Measurements from ENCODE around the gene MKS1. TPM values are rescaled to one million over a fixed set of nuclear protein-coding genes. Genes with fewer than 3 reads are reported as not detected.

Gene MKS1
- total and polyA plus RNA-seq, 12 donors, result 9.1 to 28.2 (median 16.5) TPM

- H3K27ac ChIP-seq, result no peak overlapping the region
- no peak for DNase-seq
- H3K9me3 ChIP-seq (replicated peaks in 1 of 3), result no peaks in the 10 kb centered on the region
- H3K36me3 ChIP-seq (replicated peaks in 1 of 2), result no peaks in the 10 kb centered on the region
- H3K27me3 ChIP-seq, result peaks cover 9% of the 10 kb centered on the region
- intact Hi-C loops (cut with DNase I), result no loop called here
- H3K4me3 ChIP-seq, result no peak overlapping the region
- 67 to 77% (median 72%) methylated on average over 7 of the region's 7 CpGs for WGBS, 4 donors
- no peak for TF ChIP-seq POLR2A (IDR thresholded peaks at IDR 0.05)
- TF ChIP-seq, protein P1, sequence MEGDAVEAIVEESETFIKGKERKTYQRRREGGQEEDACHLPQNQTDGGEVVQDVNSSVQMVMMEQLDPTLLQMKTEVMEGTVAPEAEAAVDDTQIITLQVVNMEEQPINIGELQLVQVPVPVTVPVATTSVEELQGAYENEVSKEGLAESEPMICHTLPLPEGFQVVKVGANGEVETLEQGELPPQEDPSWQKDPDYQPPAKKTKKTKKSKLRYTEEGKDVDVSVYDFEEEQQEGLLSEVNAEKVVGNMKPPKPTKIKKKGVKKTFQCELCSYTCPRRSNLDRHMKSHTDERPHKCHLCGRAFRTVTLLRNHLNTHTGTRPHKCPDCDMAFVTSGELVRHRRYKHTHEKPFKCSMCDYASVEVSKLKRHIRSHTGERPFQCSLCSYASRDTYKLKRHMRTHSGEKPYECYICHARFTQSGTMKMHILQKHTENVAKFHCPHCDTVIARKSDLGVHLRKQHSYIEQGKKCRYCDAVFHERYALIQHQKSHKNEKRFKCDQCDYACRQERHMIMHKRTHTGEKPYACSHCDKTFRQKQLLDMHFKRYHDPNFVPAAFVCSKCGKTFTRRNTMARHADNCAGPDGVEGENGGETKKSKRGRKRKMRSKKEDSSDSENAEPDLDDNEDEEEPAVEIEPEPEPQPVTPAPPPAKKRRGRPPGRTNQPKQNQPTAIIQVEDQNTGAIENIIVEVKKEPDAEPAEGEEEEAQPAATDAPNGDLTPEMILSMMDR (IDR thresholded peaks at IDR 0.05), result no peak
- H3K4me1 ChIP-seq (replicated peaks in 1 of 2), result no peaks in the 10 kb centered on the region
These were observed 22.4 kb downstream of the MKS1 start for GRCh38 chr17:58196610-58197009.

- no peaks in the 10 kb centered on the region for H3K9me3 ChIP-seq (replicated peaks in 1 of 3)
- DNase-seq, result no peak
- H3K27me3 ChIP-seq, result peaks cover 9% of the 10 kb centered on the region
- H3K27ac ChIP-seq, result no peak overlapping the region
- intact Hi-C loops (cut with DNase I), result no loop called here
- H3K4me1 ChIP-seq (replicated peaks in 1 of 2), result no peaks in the 10 kb centered on the region
- 80 to 89% (median 81%) methylated on average over 5 of the region's 5 CpGs for WGBS, 4 donors
- TF ChIP-seq, protein P1 (IDR thresholded peaks at IDR 0.05), result no peak
- TF ChIP-seq POLR2A (IDR thresholded peaks at IDR 0.05), result no peak
- no peaks in the 10 kb centered on the region for H3K36me3 ChIP-seq (replicated peaks in 1 of 2)
- H3K4me3 ChIP-seq, result no peak overlapping the region
These were observed 23.4 kb downstream of the MKS1 start for GRCh38 chr17:58195518-58196123.

- intact Hi-C loops (cut with DNase I), result no loop called here
- H3K4me1 ChIP-seq (replicated peaks in 1 of 2), result no peaks in the 10 kb centered on the region
- DNase-seq, result no peak
- H3K36me3 ChIP-seq (replicated peaks in 1 of 2), result no peaks in the 10 kb centered on the region
- peaks cover 9% of the 10 kb centered on the region for H3K27me3 ChIP-seq
- TF ChIP-seq, protein P1 (IDR thresholded peaks at IDR 0.05), result no peak
- no peak for TF ChIP-seq POLR2A (IDR thresholded peaks at IDR 0.05)
- H3K4me3 ChIP-seq, result no peak overlapping the region
- no peaks in the 10 kb centered on the region for H3K9me3 ChIP-seq (replicated peaks in 1 of 3)
- 79 to 95% (median 83%) methylated on average over 4 to 18 of the region's 18 CpGs for WGBS, 4 donors
- no peak overlapping the region for H3K27ac ChIP-seq
These were observed 25.3 kb downstream of the MKS1 start for GRCh38 chr17:58193641-58194255.

DNA sequence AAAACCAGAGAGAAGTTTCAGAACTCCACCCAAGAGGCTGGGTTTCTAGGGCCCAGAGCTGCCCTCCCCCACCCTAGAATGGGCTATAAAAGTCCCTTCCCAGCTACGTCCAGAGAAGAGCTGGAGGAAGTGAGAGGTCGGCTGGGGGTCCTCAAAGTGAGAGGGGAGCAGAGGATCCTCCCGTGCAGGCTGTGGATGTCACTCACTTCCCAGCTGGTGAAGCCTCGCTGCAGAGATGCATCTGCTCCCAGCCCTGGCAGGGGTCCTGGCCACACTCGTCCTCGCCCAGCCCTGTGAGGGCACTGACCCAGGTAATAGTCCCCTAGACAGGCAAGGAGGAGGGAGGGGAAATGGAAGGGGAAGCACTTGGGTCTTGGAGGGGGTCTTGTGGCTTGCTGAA is 26.4 kb downstream of the MKS1 start, which contains the start of gene EPX:
EPX (plus strand) TSS at position 115 of the 400 bp plus-strand sequence; CDS start at position 236, 121 bp downstream.
- Histone ChIP-seq H3K36me3 (replicated peaks in 1 of 2) (no peaks in the 10 kb centered on the region), H3K4me3 (no peak within 1 kb of the TSS), H3K4me1 (replicated peaks in 1 of 2) (no peaks in the 10 kb centered on the region), H3K9me3 (replicated peaks in 1 of 3) (no peaks in the 10 kb centered on the region), H3K27me3 (peaks cover 7% of the 10 kb centered on the region), H3K27ac (no peak within 1 kb of the TSS)
- WGBS, 4 donors, result 45 to 73% (median 55%) methylated on average over 3 to 6 of the region's 6 CpGs
- intact Hi-C loops (cut with DNase I), result no loop called here
- no peak for DNase-seq
- TF ChIP-seq, protein P1 (IDR thresholded peaks at IDR 0.05), result no peak
- TF ChIP-seq POLR2A (IDR thresholded peaks at IDR 0.05), result no peak

Data from adrenal gland (tissue), 12 donors.